Dermis microvascular lymphatic vessel endothelial cell (primary cell): ENCODE measurements around the gene GFOD1. TPM values are rescaled to one million over a fixed set of nuclear protein-coding genes. Genes with fewer than 3 reads are reported as not detected.

ENCODE experiments used
- DNase-seq, 2 donors: peaks; one replicate each; pipeline versions ENCODE4 v3.0.0 to v3.0.0-alpha.2; 2010; ENCODE audit warnings: low read depth in 2 of 2
- total RNA-seq: library from RNA; depleted of rRNA; stranded (reverse); fragments of >200 nt; gene quantifications from 2 replicates; pipeline ENCODE4 v1.2.1, GENCODE V29; 2014

Gene GFOD1
- total RNA-seq, result 19.2 and 26.7 TPM in 2 replicates

- DNase-seq, result peak; percentile 73 to 91
These were observed at the start of gene GFOD1 for GRCh38 chr6:13487122-13488014. GFOD1 (minus strand) TSS chr6:13487600; CDS start chr6:13486890, 710 bp downstream.

GRCh38 chr6:13536796-13537526 is 49.6 kb upstream of the GFOD1 start:
- no peak for DNase-seq

GRCh38 chr6:13535306-13535705 is 47.9 kb upstream of the GFOD1 start:
- DNase-seq, result peak in 1 of 2 donors; percentile 52

- DNase-seq, result no peak
These were observed 47.1 kb upstream of the GFOD1 start for GRCh38 chr6:13534536-13534935.

- no peak for DNase-seq
These were observed 44.6 kb upstream of the GFOD1 start for GRCh38 chr6:13531956-13532355.

GRCh38 chr6:13528777-13529343 is 41.5 kb upstream of the GFOD1 start:
- peak in 1 of 2 donors; percentile 47 for DNase-seq

- peak in 1 of 2 donors; percentile 61 for DNase-seq
These were observed 40.8 kb upstream of the GFOD1 start for GRCh38 chr6:13528232-13528631.

- DNase-seq, result no peak
These were observed 40.3 kb upstream of the GFOD1 start for GRCh38 chr6:13527671-13528056.

GRCh38 chr6:13526727-13527670 is 39.6 kb upstream of the GFOD1 start:
- DNase-seq, result peak; percentile 91 to 97

GRCh38 chr6:13526357-13526726 is 38.9 kb upstream of the GFOD1 start:
- no peak for DNase-seq

- DNase-seq, result no peak
These were observed 37.6 kb upstream of the GFOD1 start for GRCh38 chr6:13524801-13525508.

GRCh38 chr6:13523826-13524622 is 36.6 kb upstream of the GFOD1 start:
- DNase-seq, result no peak

GRCh38 chr6:13522656-13523055 is 35.3 kb upstream of the GFOD1 start:
- DNase-seq, result peak; percentile 74 to 95

GRCh38 chr6:13519839-13520238 is 32.4 kb upstream of the GFOD1 start:
- DNase-seq, result no peak

GRCh38 chr6:13517116-13517515 is 29.7 kb upstream of the GFOD1 start:
- DNase-seq, result peak in 1 of 2 donors; percentile 75

- no peak for DNase-seq
These were observed 28.5 kb upstream of the GFOD1 start for GRCh38 chr6:13515912-13516311.

GRCh38 chr6:13513626-13514502 is 26.5 kb upstream of the GFOD1 start:
- no peak for DNase-seq

- DNase-seq, result no peak
These were observed 25.5 kb upstream of the GFOD1 start for GRCh38 chr6:13512900-13513299.
